Loucy (cell line): Measurements from ENCODE around the gene TBC1D1.

Experiments
- EZH2phosphoT487 ChIP-seq: fragments of 200-600 bp; IDR thresholded peaks from 2 replicates; pipeline ENCODE4 v1.6.1; 2018; ENCODE audit warnings: antibody characterized with exemption, mild to moderate bottlenecking, moderate library complexity, borderline replicate concordance
- TF ChIP-seq, protein P1 (sequence below): fragments of 200-600 bp; sonication (generic); conservative IDR thresholded peaks from 2 replicates; pipeline ENCODE4 v1.5.1; 2014; ENCODE audit warnings: mild to moderate bottlenecking, antibody characterized with exemption, low read length

- TF ChIP-seq, protein P1, sequence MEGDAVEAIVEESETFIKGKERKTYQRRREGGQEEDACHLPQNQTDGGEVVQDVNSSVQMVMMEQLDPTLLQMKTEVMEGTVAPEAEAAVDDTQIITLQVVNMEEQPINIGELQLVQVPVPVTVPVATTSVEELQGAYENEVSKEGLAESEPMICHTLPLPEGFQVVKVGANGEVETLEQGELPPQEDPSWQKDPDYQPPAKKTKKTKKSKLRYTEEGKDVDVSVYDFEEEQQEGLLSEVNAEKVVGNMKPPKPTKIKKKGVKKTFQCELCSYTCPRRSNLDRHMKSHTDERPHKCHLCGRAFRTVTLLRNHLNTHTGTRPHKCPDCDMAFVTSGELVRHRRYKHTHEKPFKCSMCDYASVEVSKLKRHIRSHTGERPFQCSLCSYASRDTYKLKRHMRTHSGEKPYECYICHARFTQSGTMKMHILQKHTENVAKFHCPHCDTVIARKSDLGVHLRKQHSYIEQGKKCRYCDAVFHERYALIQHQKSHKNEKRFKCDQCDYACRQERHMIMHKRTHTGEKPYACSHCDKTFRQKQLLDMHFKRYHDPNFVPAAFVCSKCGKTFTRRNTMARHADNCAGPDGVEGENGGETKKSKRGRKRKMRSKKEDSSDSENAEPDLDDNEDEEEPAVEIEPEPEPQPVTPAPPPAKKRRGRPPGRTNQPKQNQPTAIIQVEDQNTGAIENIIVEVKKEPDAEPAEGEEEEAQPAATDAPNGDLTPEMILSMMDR: no peak
- TF ChIP-seq EZH2phosphoT487: no peak
Measured at GRCh38 chr4:38133711-38134480, 243.0 kb downstream of the TBC1D1 start.
